GM15510 (cell line): ENCODE results near the gene SMC5.

Source experiments
- POLR2A ChIP-seq: IDR thresholded peaks from 3 replicates; pipeline ENCODE4 v1.6.1; 2011; ENCODE audit warnings: borderline replicate concordance; ENCODE audit not compliant: insufficient read length; ENCODE audit errors: extremely low read depth

SMC5 gene

GRCh38 chr9:70258692-70259511, at the start of gene SMC5:
Gene SMC5 (plus strand): TSS chr9:70258978. CDS start chr9:70259079, 101 bp downstream.
- TF ChIP-seq POLR2A, result peak; percentile 96

GRCh38 chr9:70217029-70217428, 41.7 kb upstream of the SMC5 start:
- no peak for TF ChIP-seq POLR2A

- TF ChIP-seq POLR2A, result no peak
Measured at GRCh38 chr9:70218767-70219166, 40.0 kb upstream of the SMC5 start.

- TF ChIP-seq POLR2A, result no peak
Measured at GRCh38 chr9:70220216-70220615, 38.6 kb upstream of the SMC5 start.

- no peak for TF ChIP-seq POLR2A
Measured at GRCh38 chr9:70222354-70222753, 36.4 kb upstream of the SMC5 start.

- no peak for TF ChIP-seq POLR2A
Measured at GRCh38 chr9:70228118-70228517, 30.7 kb upstream of the SMC5 start.

GRCh38 chr9:70228611-70229010, 30.2 kb upstream of the SMC5 start:
- no peak for TF ChIP-seq POLR2A

GRCh38 chr9:70229026-70229425, 29.8 kb upstream of the SMC5 start:
- TF ChIP-seq POLR2A, result no peak

GRCh38 chr9:70229579-70229978, 29.2 kb upstream of the SMC5 start:
- TF ChIP-seq POLR2A, result no peak

GRCh38 chr9:70232476-70232875, 26.3 kb upstream of the SMC5 start:
- no peak for TF ChIP-seq POLR2A

GRCh38 chr9:70250221-70250620, 8.6 kb upstream of the SMC5 start:
- no peak for TF ChIP-seq POLR2A

GRCh38 chr9:70255486-70255885, 3.3 kb upstream of the SMC5 start:
- no peak for TF ChIP-seq POLR2A

GRCh38 chr9:70256123-70256551, 2.6 kb upstream of the SMC5 start:
- TF ChIP-seq POLR2A, result no peak

GRCh38 chr9:70257502-70257901, 1.3 kb upstream of the SMC5 start:
- TF ChIP-seq POLR2A, result no peak

GRCh38 chr9:70257991-70258691, 637 bp upstream of the SMC5 start:
- TF ChIP-seq POLR2A, result no peak

GRCh38 chr9:70259512-70259802, 679 bp downstream of the SMC5 start:
- no peak for TF ChIP-seq POLR2A

GRCh38 chr9:70260007-70260443, 1.2 kb downstream of the SMC5 start:
- no peak for TF ChIP-seq POLR2A

GRCh38 chr9:70260606-70261005, 1.8 kb downstream of the SMC5 start:
- no peak for TF ChIP-seq POLR2A
